Panc1 (cell line): Measurements from ENCODE around the gene SELENOT.

Experiments
- POLR2AphosphoS5 ChIP-seq: IDR thresholded peaks from 2 replicates; pipeline ENCODE4 v1.6.1; 2012; ENCODE audit warnings: mild to moderate bottlenecking, low read depth, low read length, moderate library complexity
- SIN3A ChIP-seq: IDR thresholded peaks from 2 replicates; pipeline ENCODE4 v1.6.1; 2012; ENCODE audit warnings: low read depth, mild to moderate bottlenecking, low read length, moderate library complexity, borderline replicate concordance; ENCODE audit not compliant: insufficient read depth
- TCF7L2 ChIP-seq: IDR thresholded peaks from 2 replicates; pipeline ENCODE4 v1.6.1; 2011; ENCODE audit warnings: mild to moderate bottlenecking, low read depth, low read length, inconsistent platforms
- TF ChIP-seq, protein P1 (sequence below): fragments of 450-650 bp; IDR thresholded peaks from 2 replicates; pipeline ENCODE4 v1.5.1; 2017; ENCODE audit warnings: mild to moderate bottlenecking
- TF ChIP-seq, protein P2 (sequence below), 2 experiments: IDR thresholded peaks; 2 replicates each; pipeline ENCODE4 v1.6.1; 2011 to 2012; ENCODE audit warnings: low read depth in 2 of 2, control low read depth in 1 of 2, low read length in 1 of 2, mild to moderate bottlenecking in 1 of 2, moderate library complexity in 1 of 2; ENCODE audit not compliant: insufficient read depth in 1 of 2

DNA sequence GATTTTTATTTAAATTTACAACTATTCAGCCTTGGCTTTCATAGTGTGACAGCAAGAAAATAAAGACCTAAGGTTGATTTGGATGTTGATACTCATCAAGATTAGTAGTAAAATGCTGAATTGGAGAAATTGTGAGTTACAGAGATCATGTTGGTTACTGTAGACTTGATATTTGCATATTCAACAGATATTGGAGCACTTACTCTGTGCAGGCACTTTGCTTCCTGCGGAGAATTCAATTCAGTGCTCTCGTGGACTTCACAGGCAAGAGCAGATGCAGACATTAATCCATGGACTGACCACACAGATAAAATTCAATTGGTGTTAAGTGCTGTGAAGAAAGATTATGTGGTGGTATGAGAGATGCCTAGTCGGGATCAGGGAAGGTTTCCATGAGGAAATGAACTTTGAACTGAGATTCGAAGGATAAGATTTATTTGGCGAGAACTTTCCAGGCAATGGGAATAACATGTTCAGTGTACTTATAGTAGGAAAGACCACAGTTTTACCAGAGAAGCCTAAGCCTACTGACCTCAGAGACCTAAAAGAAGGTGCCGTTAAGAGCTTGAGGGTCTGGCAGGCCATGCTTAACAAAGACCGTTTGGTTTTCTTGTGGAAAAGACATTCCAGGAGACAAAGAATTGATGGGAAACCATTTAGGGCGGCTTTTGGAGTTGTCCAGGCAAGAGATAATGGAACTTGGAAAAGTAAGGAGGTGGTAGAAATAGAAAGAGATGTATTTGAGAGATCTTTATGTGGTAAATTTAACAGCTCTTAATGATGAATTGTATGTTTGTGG lies 4.3 kb downstream of the SELENOT start:
- TF ChIP-seq SIN3A (no peak), POLR2AphosphoS5 (no peak), TCF7L2 (no peak)
- TF ChIP-seq, protein P1, sequence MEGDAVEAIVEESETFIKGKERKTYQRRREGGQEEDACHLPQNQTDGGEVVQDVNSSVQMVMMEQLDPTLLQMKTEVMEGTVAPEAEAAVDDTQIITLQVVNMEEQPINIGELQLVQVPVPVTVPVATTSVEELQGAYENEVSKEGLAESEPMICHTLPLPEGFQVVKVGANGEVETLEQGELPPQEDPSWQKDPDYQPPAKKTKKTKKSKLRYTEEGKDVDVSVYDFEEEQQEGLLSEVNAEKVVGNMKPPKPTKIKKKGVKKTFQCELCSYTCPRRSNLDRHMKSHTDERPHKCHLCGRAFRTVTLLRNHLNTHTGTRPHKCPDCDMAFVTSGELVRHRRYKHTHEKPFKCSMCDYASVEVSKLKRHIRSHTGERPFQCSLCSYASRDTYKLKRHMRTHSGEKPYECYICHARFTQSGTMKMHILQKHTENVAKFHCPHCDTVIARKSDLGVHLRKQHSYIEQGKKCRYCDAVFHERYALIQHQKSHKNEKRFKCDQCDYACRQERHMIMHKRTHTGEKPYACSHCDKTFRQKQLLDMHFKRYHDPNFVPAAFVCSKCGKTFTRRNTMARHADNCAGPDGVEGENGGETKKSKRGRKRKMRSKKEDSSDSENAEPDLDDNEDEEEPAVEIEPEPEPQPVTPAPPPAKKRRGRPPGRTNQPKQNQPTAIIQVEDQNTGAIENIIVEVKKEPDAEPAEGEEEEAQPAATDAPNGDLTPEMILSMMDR: no peak
- TF ChIP-seq, protein P2, sequence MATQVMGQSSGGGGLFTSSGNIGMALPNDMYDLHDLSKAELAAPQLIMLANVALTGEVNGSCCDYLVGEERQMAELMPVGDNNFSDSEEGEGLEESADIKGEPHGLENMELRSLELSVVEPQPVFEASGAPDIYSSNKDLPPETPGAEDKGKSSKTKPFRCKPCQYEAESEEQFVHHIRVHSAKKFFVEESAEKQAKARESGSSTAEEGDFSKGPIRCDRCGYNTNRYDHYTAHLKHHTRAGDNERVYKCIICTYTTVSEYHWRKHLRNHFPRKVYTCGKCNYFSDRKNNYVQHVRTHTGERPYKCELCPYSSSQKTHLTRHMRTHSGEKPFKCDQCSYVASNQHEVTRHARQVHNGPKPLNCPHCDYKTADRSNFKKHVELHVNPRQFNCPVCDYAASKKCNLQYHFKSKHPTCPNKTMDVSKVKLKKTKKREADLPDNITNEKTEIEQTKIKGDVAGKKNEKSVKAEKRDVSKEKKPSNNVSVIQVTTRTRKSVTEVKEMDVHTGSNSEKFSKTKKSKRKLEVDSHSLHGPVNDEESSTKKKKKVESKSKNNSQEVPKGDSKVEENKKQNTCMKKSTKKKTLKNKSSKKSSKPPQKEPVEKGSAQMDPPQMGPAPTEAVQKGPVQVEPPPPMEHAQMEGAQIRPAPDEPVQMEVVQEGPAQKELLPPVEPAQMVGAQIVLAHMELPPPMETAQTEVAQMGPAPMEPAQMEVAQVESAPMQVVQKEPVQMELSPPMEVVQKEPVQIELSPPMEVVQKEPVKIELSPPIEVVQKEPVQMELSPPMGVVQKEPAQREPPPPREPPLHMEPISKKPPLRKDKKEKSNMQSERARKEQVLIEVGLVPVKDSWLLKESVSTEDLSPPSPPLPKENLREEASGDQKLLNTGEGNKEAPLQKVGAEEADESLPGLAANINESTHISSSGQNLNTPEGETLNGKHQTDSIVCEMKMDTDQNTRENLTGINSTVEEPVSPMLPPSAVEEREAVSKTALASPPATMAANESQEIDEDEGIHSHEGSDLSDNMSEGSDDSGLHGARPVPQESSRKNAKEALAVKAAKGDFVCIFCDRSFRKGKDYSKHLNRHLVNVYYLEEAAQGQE (IDR thresholded peaks at IDR 0.05; ENCODE audit: insufficient read depth in 1 of 2, low read depth in 2 of 2, low read length in 1 of 2): no peak
